ENCODE measurements around the gene NUDT1.

The NUDT1 gene

DNA sequence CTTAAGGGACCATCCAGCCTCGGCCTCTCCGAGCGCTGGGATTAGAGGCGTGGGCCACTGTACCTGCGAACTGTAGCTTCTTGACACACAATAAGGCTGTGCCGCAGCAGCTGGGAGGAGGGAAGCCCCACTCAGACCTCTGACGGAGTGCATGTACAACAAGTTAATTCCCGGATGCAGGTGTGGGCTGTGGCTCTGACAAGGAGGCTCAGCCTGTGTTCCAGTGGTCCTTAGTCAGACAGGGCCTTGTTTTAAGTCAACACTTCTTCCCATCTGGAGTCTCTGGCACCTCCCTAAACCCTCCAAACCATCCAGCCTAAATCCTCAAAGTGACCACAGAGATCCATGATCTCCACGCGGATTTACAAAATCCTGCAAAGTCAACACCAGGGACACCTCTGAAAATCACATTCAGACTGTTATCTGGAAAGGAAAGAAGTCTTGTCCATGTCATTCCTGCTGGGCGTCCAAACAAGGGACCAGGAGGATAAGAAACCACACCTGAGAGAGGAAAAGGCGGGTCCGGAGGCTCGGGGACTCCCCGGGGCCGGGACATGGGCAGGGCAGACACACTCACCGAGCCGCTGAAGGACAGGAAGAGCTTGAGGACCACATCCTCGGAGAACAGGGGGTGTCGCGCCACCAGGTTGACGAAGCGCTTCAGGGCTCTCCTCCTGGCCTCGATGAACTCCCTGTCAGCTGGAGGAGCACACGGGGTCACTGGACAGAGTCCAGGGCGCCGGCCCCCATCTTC, 29.4 kb downstream of the NUDT1 start:
- no peak for DNase-seq

DNA sequence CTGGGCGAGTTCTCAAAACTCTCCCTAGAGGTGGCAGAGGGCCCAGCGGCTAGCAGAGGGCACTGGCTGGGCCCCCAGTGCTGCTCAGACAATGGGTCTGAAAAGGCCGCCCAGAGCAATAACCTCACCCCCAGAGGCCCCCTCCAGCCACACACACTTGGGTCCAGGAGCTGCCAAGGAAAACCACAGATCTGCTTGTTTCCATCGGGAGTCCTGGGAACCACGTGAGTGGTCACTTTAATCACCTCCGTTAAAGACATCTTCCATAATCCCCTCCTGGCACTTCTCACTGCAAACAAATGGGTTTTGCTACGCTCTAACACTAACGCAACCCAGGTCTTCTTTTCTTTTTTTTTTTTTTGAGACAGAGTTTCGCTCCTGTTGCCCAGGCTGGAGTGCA, 30.0 kb downstream of the NUDT1 start:
- DNase-seq: no peak

DNA sequence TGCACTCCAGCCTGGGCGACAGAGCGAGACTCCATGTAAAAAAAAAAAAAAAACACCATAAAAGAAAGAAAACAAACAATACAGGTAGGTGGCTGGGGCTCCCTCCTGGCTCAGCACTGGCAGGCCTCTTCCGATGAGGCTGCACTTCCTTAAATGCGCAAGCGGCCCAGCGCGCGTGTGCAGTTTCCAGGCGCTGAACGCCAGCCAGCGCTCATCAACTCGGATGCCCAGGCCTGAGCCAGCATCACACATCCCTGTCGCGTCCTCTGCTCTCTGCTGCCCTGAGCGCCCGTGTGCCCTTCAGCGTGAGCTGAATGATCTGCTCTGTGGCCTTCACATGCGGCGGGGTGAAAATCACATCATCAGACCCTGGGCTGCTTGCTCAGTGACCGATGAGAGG, 31.8 kb downstream of the NUDT1 start:
- DNase-seq: no peak

DNA sequence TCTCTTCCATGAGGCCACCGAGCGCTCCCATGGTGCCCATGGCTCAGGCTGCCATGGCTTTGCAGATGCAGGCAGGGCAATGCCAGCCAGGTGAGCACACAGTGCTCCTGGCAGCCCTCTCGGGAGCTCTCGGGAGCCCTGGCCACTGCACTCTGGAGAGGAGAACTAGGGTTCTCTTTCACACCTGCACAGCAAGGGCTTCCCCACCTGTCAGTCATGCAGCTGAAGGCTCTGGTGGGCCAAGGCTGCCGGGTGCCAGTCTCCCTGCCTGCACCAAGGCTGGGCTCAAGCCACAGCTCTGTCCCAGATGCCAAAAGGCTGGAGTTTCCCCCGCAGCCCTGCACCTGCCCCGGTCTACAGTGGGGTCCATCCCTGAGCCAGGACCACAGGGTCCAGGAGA, 32.6 kb downstream of the NUDT1 start:
- DNase-seq: no peak

DNA sequence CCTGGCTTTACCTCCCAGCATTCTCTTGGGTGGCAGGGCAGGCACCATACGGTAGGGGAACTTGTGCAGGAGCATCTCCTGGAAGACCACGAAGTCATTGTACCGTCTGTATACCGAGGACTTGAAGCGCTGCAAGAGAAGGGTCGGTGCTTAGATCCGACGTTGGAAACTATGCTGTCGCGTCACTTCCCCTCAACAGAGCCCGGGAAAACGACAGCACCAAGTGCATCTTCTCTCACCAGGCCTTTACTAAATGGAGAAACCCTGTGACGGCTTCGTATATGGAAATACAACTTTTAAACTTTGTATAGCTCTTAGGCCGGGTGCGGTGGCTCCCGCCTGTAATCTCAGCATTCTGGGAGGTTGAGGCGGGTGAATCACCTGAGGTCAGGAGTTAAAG, 33.1 kb downstream of the NUDT1 start:
- no peak for DNase-seq

DNA sequence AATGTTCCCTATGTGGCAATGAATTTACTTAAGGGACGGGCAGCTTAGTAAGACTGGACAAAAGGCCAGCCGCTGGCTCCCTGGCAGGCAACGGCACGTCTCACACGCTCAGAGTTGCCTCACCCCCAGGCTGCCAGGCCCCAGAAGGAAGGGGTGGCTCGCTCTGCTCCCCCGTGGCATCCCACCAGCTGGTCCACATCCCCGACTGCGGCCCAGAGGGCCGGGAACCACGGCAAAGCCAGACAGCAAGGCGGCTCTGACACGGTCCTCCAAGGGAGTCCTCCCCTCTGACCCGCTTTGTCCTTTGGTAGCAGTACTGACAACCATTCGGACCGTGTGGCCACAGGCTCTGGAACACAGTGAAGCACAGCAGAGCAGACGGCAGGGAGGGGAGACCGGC, 34.1 kb downstream of the NUDT1 start:
- DNase-seq: no peak

DNA sequence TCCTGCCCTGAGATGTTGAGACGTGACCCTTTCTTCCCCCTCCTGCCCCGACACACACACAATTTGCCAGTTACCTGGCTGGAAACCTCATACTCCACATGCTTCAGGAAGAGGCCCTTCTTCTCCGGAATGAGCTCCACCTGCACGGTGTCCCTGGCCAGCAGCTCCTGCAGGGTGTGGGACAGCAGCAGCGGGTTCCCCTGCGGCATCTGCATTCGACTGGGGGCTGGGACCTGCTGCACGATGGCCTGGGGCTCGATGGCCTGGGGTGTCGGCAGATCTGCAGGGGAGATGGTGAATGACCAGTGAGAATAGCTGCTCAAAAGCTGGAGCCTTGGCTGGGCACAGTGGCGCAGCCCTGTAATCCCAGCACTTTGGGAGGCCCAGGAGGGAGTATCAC, 36.0 kb downstream of the NUDT1 start:
- no peak for DNase-seq

DNA sequence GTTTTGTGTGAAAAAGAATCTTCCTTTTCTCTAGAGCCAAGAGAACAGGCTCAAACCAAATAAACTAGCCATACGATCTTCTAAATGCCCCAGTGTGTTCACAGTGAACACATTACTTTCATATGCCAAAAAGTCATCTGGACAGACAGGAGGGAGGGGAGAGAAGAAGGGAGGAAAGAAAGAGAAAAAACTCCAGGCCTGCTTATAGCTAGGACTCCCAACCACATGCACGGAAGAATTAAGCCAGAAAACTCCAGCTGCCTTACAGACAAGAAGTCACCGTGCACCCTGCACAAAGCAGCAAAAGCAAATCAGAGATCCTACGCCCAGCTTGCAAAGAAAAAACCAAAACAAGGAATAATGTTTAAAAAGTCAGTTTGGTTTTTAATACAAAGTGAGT, 37.9 kb downstream of the NUDT1 start:
- DNase-seq: no peak

DNA sequence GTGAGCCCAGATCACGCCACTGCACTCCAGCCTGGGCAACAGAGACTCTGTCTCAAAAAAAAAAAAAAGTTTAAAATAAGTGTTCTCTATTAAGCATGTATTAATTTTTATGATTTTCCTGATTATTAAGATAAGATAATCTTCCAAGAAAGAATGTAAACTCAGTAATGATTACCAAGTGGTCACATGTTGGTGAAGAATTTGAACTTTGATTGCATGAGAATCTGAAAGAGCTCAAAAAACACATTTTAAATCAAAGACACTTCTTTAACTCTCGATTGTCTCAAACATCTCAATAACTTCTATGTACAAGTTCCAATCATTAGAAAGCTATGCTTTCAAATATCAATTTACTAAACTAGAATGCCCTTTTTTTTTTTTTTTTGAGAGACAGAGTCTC, 38.4 kb downstream of the NUDT1 start:
- DNase-seq: no peak

DNA sequence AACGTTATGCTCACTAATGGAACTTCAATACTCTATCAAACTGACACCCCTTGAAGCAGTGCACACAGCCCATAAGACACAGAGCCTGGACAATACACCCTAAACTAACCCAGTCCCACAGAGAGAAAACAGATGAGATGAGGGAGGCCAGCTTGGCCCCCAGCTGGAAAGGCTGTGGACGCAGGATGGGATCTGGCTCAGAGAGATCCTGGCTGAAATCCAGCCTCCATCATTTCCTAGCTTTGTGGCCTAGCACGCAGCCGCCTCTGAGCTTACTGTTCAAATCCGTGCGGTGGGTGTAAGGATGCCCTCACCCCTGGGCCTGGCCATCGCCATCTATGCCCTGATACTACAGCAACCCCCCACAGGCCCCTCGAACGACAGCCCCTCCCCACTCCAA, 39.5 kb downstream of the NUDT1 start:
- DNase-seq: no peak

DNA sequence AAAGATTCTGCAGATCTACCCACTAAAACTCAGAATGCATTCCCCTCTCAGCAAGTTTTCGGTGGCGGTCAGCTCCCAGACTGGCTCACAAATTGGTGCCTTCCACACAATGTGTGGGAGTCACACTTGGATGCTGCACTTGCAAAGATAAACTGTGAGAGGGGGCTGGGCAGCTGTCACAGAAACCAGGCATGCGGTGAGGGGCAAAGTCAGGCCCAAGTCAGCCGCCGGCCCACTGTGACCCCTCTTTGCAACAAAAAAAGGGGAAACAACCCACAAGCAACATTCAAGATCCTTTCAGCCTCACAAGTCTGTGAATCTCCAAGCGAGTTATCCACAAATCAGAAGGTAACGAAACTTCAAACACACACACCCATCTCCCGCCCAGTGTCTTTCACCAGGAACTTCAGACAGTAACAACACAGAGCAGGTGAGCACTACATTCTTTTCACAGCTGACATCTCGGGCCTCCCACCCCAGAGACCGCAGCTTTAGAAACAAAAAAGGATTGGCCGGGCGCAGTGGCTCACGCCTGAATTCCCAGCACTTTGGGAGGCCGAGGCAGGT, 40.2 kb downstream of the NUDT1 start:
- no peak for DNase-seq

DNA sequence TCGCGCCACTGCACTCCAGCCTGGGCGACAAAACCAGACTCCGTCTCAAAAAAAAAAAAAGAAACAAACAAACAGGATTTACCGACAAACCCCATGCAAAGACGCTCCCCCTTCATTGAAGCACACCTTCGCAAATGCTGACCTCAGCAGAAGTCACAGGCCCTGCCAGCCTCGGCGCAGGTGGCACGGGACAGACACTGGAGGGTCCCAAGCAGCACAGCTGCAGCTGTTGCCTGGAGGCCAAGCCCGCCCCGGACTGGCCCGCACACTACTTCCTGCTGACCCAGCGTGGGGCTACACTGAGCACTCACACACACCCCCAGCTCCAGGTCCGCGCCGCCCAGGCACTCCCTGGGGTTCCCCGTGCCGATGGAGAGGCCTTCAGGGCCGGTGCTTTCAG, 41.0 kb downstream of the NUDT1 start:
- DNase-seq: no peak

DNA sequence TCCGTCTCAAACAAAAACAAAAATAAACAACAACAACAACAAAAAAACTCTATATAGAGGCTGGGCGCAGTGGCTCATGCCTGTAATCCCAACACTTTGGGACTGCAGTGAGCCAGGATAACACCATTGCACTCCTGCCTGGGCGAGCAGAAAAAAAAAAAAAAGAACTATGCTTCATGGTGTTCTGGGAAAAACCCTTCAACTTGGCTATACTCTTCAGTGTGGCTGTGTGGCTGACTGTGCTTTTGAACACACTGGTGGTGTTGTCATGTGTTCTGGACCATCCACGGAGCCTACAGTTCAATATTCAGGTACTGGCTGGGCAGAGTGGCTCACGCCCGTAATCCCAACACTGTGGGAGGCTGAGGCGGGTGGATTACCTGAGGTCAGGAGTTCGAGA, 45.7 kb downstream of the NUDT1 start:
- DNase-seq: no peak

DNA sequence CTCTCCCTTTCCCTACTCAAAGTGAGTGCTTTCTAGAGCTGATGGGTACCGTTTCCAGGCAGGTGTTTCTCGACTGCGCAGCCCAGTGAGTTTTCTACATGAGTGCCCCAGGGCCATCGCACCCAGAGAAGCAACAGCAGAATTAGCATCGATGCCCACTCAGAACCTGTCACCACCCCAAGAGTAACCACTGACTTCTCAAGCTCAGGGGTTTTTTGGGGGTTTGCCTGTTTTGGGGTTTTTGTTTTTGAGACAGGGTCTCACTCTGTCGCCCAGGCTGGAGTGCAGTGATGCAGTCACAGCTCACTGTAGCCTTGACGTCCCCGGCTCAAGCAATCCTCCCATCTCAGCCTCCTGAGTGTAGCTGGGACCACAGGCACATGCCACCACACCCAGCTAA, 46.5 kb downstream of the NUDT1 start:
- DNase-seq: no peak

DNA sequence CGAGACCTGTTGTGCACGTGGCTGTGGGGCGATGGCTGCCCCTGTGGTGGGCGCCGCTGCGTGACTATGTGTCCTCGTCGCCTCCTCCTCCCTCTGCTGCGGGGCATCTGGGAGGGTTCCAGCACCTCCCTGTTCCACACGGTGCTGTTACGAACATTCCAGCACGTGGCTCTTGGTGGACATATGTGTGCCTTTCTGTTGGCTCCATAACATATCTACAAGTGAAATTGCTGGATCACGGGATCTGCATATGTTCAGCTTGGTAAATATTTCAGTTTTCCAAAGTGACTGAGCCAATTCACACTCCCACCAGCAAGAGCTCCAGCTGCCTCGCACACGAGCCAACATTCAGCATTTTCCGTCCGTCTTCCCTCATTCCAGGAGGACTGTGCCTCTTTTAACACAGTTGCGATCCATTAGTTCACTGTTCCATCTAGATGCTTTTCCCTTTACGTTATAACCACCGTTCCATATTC, 47.1 kb downstream of the NUDT1 start:
- no peak for DNase-seq

DNA sequence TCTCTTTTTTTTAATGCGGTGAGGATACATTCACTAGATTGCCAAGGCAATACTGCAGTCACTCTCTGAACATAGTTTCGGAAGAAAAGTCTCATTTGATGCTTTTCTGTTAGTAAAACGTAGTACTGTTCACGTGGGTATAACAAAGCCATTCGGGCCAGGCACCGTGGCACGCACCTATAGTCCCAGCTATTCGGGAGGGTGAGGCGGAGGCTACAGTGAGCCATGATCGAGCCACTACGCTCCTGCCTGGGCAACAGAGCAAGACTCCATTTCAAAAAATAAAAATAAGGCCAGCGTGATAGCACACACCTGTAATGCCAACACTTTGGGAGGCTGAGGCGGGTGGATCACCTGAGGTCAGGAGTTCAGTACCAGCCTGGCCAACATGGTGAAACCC, 47.6 kb downstream of the NUDT1 start:
- no peak for DNase-seq

DNA sequence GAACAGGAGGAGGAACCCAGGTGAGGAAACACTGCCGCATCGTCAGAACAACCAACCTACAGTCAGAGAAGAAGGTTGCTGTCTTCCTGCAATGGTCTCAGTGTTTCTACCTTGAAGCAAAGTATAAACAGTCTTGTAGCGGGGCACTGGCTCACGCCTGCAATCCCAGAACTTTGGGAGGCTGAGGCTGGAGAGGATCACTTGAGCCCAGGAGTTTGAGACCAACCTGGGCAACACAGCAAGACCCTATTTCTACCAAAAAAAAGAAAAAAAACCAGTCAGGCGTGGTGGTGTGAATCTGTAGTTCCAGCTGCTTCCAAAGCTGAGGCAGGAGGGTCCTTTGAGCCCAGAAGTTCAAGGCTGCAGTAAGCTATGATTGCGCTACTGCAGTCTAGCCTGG, 48.9 kb downstream of the NUDT1 start:
- DNase-seq: no peak

DNA sequence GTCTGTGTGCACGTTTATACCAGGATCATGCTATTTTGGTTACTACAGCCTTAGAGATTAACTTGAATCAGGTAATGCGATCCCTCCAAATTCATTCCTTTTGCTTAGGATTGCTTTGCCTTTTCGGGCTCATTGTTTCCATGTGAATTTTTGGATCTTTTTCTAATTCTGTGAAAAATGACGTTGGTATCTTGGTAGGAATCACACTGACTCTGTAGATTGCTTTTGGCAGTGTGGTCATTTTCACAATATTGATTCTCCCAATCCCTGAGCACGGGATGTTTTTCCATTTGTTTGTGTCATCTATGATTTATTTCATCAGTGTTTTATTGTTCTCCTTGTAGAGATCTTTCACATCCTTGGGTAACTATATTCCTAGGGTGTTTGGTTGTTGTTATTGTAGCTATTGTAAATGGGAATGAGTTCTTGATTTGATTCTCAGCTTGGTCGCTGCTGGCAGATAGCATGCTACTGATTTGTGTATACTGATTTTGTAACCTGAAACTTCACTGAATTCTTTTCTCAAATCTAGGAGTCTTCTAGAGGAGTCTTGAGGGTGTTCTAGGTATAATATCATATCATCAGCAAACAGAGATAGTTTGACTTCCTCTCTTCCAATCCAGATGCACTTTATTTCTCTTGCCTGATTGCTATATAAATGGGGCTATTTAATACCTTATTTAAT, 54.1 kb downstream of the NUDT1 start:
- DNase-seq: no peak

DNA sequence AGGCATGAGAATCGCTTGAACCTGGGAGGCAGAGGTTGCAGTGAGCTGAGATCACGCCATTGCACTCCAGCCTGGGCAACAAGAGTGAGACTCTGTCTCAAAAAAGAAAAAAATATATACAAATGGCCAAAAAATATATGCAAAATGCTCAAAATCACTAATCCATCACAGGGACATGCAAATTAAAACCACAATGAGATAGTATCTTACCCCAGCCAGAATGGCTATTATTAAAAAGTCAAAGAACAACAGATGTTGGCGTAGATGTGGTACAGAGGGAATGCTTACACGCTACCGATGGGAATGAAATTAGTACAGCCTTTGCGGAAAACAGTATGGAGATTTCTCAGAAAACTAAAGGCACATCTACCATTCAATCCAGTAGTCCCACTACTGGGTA, 54.8 kb downstream of the NUDT1 start:
- no peak for DNase-seq

DNA sequence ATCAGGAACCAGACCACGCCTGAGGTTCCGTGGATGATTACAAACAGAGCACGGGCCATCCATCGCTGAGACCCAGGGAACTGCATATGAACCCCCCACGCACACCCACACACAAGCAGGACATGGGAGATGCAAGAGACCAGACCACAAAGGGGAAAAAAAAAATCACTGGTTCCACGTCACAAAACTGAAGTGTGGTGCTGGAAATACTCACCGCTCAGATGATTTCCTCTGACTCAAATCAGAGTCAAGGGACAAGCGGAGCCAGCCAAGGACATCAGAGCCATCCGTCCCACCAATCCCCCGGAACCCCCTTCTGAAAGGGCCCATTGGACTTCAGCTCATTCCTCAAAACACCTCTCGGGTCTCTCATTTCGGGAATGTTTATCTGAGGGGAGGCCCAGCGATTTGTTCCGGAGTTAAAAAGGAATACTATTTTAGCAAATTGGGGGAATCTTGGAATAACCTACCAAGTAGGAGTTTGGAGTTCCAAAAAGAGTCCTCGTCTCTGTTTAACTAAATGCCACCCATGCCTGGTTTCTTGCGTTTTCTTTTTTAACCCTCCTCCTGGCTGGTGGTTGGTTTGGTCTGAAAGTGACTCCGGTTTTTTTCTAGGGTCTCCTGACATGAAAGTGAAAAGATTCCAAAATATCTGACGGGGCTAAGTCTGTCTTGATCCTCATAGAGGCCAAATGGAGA, 57.3 kb downstream of the NUDT1 start:
- DNase-seq: peak; percentile 58

DNA sequence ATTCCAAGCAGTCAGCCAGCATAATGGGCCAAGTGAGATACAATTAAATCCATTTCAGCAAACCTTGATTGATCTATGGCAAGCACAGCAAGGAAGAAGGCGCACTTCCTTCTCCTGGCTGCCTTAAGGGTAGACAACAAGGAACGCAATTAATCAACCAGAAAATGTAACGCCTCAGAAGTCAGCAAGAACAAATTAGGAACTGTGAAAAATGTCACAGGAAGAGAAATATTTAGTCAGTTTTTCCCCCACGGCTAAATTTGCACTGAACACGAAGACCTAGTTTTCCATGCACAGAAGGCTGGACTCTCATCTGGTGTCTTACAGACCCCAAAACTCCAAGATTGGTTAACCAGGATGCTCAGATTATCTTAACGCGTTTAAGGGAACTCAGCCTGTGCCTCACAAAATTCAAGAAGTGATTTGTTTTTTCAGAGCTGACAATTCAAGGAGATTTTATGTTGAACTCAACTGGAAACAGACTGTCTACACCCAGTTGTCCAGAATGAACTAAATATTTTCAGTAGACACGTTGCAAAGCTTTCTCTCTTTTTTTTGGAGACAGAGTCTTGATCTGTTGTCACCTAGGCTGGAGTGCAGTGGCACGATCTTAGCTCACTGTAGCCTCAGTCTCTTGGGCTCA, 58.0 kb downstream of the NUDT1 start:
- DNase-seq: peak; percentile 8
